ENCODE data around the gene LRP1B. TPM values are rescaled to one million over a fixed set of nuclear protein-coding genes. Genes with fewer than 3 reads are reported as not detected.

LRP1B gene
- total RNA-seq, 1 donor from 2014 or later, result 8.8 TPM

GRCh38 chr2:140942284-140942683, 1188.5 kb downstream of the LRP1B start:
- DNase-seq (ENCODE audit: extremely low spot score in 2 of 2), result no peak
- intact Hi-C loops (cut with DNase I), result no loop called here
- H3K4me1 ChIP-seq, result no peaks in the 10 kb centered on the region

GRCh38 chr2:140929849-140930248, 1201.0 kb downstream of the LRP1B start:
- Histone ChIP-seq H3K36me3 (no peaks in the 10 kb centered on the region), H3K27me3 (no peaks in the 10 kb centered on the region), H3K4me1 (no peaks in the 10 kb centered on the region), H3K9me3 (no peaks in the 10 kb centered on the region), H3K4me3 (no peak overlapping the region), H3K27ac (no peak overlapping the region)
- intact Hi-C loops (cut with DNase I), result no loop called here
- no peak for TF ChIP-seq CTCF (IDR thresholded peaks at IDR 0.05)
- TF ChIP-seq POLR2AphosphoS5 (IDR thresholded peaks at IDR 0.05; ENCODE audit: insufficient read depth in 1 of 2, low read depth in 1 of 2), result no peak
- no peak for TF ChIP-seq POLR2A (IDR thresholded peaks at IDR 0.05)
- DNase-seq (ENCODE audit: extremely low spot score in 2 of 2), result no peak

More at GRCh38 chr2:140942284-140942683, 1188.5 kb downstream of the LRP1B start:
- no peak overlapping the region for H3K4me3 ChIP-seq
- no peaks in the 10 kb centered on the region for H3K27me3 ChIP-seq
- no peaks in the 10 kb centered on the region for H3K9me3 ChIP-seq
- TF ChIP-seq CTCF (IDR thresholded peaks at IDR 0.05) (no peak), POLR2A (IDR thresholded peaks at IDR 0.05) (no peak), POLR2AphosphoS5 (IDR thresholded peaks at IDR 0.05; ENCODE audit: insufficient read depth in 1 of 2, low read depth in 1 of 2) (no peak)
- no peaks in the 10 kb centered on the region for H3K36me3 ChIP-seq
- H3K27ac ChIP-seq, result no peak overlapping the region

- H3K4me3 ChIP-seq, result no peak overlapping the region
- no peak overlapping the region for H3K27ac ChIP-seq
- H3K27me3 ChIP-seq, result no peaks in the 10 kb centered on the region
- TF ChIP-seq POLR2AphosphoS5 (IDR thresholded peaks at IDR 0.05; ENCODE audit: insufficient read depth in 1 of 2, low read depth in 1 of 2) (no peak), POLR2A (IDR thresholded peaks at IDR 0.05) (no peak), CTCF (IDR thresholded peaks at IDR 0.05) (no peak)
- no peaks in the 10 kb centered on the region for H3K36me3 ChIP-seq
- intact Hi-C loops (cut with DNase I), result no loop called here
- no peaks in the 10 kb centered on the region for H3K4me1 ChIP-seq
- H3K9me3 ChIP-seq, result no peaks in the 10 kb centered on the region
- no peak for DNase-seq (ENCODE audit: extremely low spot score in 2 of 2)
These were observed 1212.4 kb downstream of the LRP1B start for GRCh38 chr2:140918426-140918825.

GRCh38 chr2:140916410-140916809, 1214.4 kb downstream of the LRP1B start:
- H3K4me1 ChIP-seq, result no peaks in the 10 kb centered on the region
- no peak overlapping the region for H3K27ac ChIP-seq
- no peak overlapping the region for H3K4me3 ChIP-seq
- no peaks in the 10 kb centered on the region for H3K9me3 ChIP-seq
- intact Hi-C loops (cut with DNase I), result no loop called here
- H3K36me3 ChIP-seq, result no peaks in the 10 kb centered on the region
- TF ChIP-seq POLR2AphosphoS5 (IDR thresholded peaks at IDR 0.05; ENCODE audit: insufficient read depth in 1 of 2, low read depth in 1 of 2) (no peak), CTCF (IDR thresholded peaks at IDR 0.05) (no peak), POLR2A (IDR thresholded peaks at IDR 0.05) (no peak)
- no peak for DNase-seq (ENCODE audit: extremely low spot score in 2 of 2)
- H3K27me3 ChIP-seq, result no peaks in the 10 kb centered on the region

GRCh38 chr2:140910683-140911082, 1220.1 kb downstream of the LRP1B start:
- H3K27me3 ChIP-seq, result no peaks in the 10 kb centered on the region
- intact Hi-C loops (cut with DNase I), result no loop called here

More at GRCh38 chr2:140910683-140911082, 1220.1 kb downstream of the LRP1B start:
- TF ChIP-seq POLR2AphosphoS5 (IDR thresholded peaks at IDR 0.05; ENCODE audit: insufficient read depth in 1 of 2, low read depth in 1 of 2) (no peak), CTCF (IDR thresholded peaks at IDR 0.05) (no peak)
- H3K9me3 ChIP-seq, result no peaks in the 10 kb centered on the region
- H3K4me1 ChIP-seq, result no peaks in the 10 kb centered on the region
- no peak overlapping the region for H3K4me3 ChIP-seq
- H3K36me3 ChIP-seq, result no peaks in the 10 kb centered on the region
- no peak overlapping the region for H3K27ac ChIP-seq
- no peak for DNase-seq (ENCODE audit: extremely low spot score in 2 of 2)

Data from vagina (tissue), 2 donors.